HG02588 (cell line): ENCODE data around the gene ZNF331.

Source experiments
- ATAC-seq: cut with Tn5 transposase; IDR thresholded peaks from one replicate; pipeline ENCODE4 v1.9.1; 2021; ENCODE audit warnings: mild to moderate bottlenecking, moderate library complexity; ENCODE audit not compliant: unreplicated experiment

ZNF331 gene

GRCh38 chr19:53520547-53521372 lies 17.2 kb upstream of the ZNF331 start:
- ATAC-seq = peak; percentile 96

GRCh38 chr19:53521373-53522202 lies 16.4 kb upstream of the ZNF331 start:
- ATAC-seq = no peak

- no peak for ATAC-seq
Observed at GRCh38 chr19:53525922-53526321, 12.0 kb upstream of the ZNF331 start.

- ATAC-seq = no peak
Observed at GRCh38 chr19:53530622-53531021, 7.3 kb upstream of the ZNF331 start.

GRCh38 chr19:53531457-53531856 lies 6.5 kb upstream of the ZNF331 start:
- no peak for ATAC-seq

GRCh38 chr19:53532362-53532761 lies 5.6 kb upstream of the ZNF331 start:
- ATAC-seq = no peak

- ATAC-seq = no peak
Observed at GRCh38 chr19:53536225-53536548, 1.8 kb upstream of the ZNF331 start.

- ATAC-seq = no peak
Observed at GRCh38 chr19:53537121-53537520, 824 bp upstream of the ZNF331 start.

GRCh38 chr19:53538378-53539109 lies 599 bp downstream of the ZNF331 start:
- peak; percentile 10 for ATAC-seq

- no peak for ATAC-seq
Observed at GRCh38 chr19:53540091-53540490, 2.1 kb downstream of the ZNF331 start.

GRCh38 chr19:53541971-53542370 lies 4.0 kb downstream of the ZNF331 start:
- ATAC-seq = no peak

- no peak for ATAC-seq
Observed at GRCh38 chr19:53545271-53546065, 7.5 kb downstream of the ZNF331 start.

- no peak for ATAC-seq
Observed at GRCh38 chr19:53546758-53547513, 9.0 kb downstream of the ZNF331 start.

- no peak for ATAC-seq
Observed at GRCh38 chr19:53549340-53549739, 11.4 kb downstream of the ZNF331 start.

GRCh38 chr19:53552001-53552721 lies 14.2 kb downstream of the ZNF331 start:
- ATAC-seq = no peak

GRCh38 chr19:53553156-53553555 lies 15.2 kb downstream of the ZNF331 start:
- ATAC-seq = no peak

- peak; percentile 64 for ATAC-seq
Observed at GRCh38 chr19:53553865-53554791, 16.2 kb downstream of the ZNF331 start.

- peak; percentile 6 for ATAC-seq
Observed at GRCh38 chr19:53554804-53555203, 16.9 kb downstream of the ZNF331 start.
